Activated CD4-positive, CD25-positive, alpha-beta regulatory T cell treated with anti-CD3 and anti-CD28 coated beads, Interleukin-2, amount 50 U/mL, for 16 hours (primary cell): ENCODE results near the gene CHST9.

Experiments used
- DNase-seq: peaks from one replicate; pipeline ENCODE4 v3.0.0-alpha.2; 2020; ENCODE audit warnings: low read depth, low spot score

The CHST9 gene

GRCh38 chr18:26865557-26865956, 319.6 kb downstream of the CHST9 start, which contains the start of gene AQP4:
AQP4 (minus strand) TSS chr18:26865707; CDS start chr18:26865689, 18 bp downstream.
- no peak for DNase-seq

GRCh38 chr18:26864658-26865057, 320.4 kb downstream of the CHST9 start:
- no peak for DNase-seq

GRCh38 chr18:26863921-26864497, 321.1 kb downstream of the CHST9 start:
- no peak for DNase-seq

- no peak for DNase-seq
Observed at GRCh38 chr18:26863122-26863879, 321.8 kb downstream of the CHST9 start.

GRCh38 chr18:26862084-26862483, 323.0 kb downstream of the CHST9 start:
- DNase-seq, result no peak
